Kidney (tissue), 14 donors: ENCODE measurements around the gene WDR70. TPM values are rescaled to one million over a fixed set of nuclear protein-coding genes. Genes with fewer than 3 reads are reported as not detected.
A peak's percentile ranks its signal among the peaks of the same experiment; 100 is the strongest.

Experiments used
- DNase-seq, 5 donors: peaks; one replicate each; pipeline ENCODE4 v3.0.0-alpha.2; 2013 to 2020
- FAIRE-seq: peaks from 2 replicates; lab custom pipeline; 2012; peaks lifted over from hg19 to GRCh38; lab: Jason Lieb, UNC
- H3K27ac ChIP-seq, 2 donors: one replicate each; pipeline ENCODE4 v1.7.0; 2013; ENCODE audit warnings: low read depth in 2 of 2, low read length in 2 of 2, inconsistent platforms in 1 of 2
- H3K27me3 ChIP-seq: one replicate; pipeline ENCODE4 v1.7.1; 2013; ENCODE audit warnings: low read length, inconsistent platforms; ENCODE audit not compliant: control insufficient read depth, insufficient read depth
- H3K36me3 ChIP-seq, 3 donors: one replicate each; pipeline versions ENCODE4 v1.7.0 to v1.7.1; 2013; ENCODE audit warnings: low read length in 3 of 3, control low read depth in 1 of 3, inconsistent platforms in 1 of 3; ENCODE audit not compliant: insufficient read depth in 3 of 3, control insufficient read depth in 2 of 3
- H3K4me1 ChIP-seq, 3 donors: one replicate each; pipeline versions ENCODE4 v1.7.0 to v1.7.1; 2013; ENCODE audit warnings: low read length in 3 of 3, inconsistent platforms in 1 of 3, low read depth in 1 of 3; ENCODE audit not compliant: control insufficient read depth in 2 of 3, insufficient read depth in 2 of 3
- H3K4me3 ChIP-seq, 3 donors: one replicate each; pipeline versions ENCODE4 v1.7.0 to v1.8.1; 2013; ENCODE audit warnings: low read length in 3 of 3, control low read depth in 1 of 3, inconsistent platforms in 1 of 3
- H3K9ac ChIP-seq, 3 donors: one replicate each; pipeline versions ENCODE4 v1.7.0 to v1.7.1; 2013; ENCODE audit warnings: low read length in 3 of 3, control low read depth in 1 of 3, inconsistent platforms in 1 of 3
- H3K9me3 ChIP-seq, 3 donors: one replicate each; pipeline versions ENCODE4 v1.7.0 to v1.7.1; 2013; ENCODE audit warnings: low read length in 3 of 3, control low read depth in 1 of 3, inconsistent platforms in 1 of 3; ENCODE audit not compliant: control insufficient read depth in 2 of 3, insufficient read depth in 1 of 3
- intact Hi-C: fragments of 100-400 bp; cut with DNase I; formaldehyde crosslinking; loops from one replicate; pipeline ENCODE4 v1.11.1; 2022
- polyA plus RNA-seq: library from polyadenylated mRNA; stranded (reverse); fragments of 350-450 nt; fragmentation: Illumina TruSeq; extraction: RNeasy Lipid Tissue Mini Kit (QIAGEN cat#74804); gene quantifications from one replicate; pipeline ENCODE4 v1.2.3, GENCODE V29; 2014; ENCODE audit warnings: low read depth, low replicate concordance; ENCODE audit not compliant: insufficient read depth
- total RNA-seq: library from RNA; stranded (reverse); fragmentation: NEBNext Ultra II Directional; extraction: Animal tissue kit (Norgen Biotek cat#: 25700); gene quantifications from one replicate; pipeline ENCODE4 v1.2.1, GENCODE V29; 2021
- TF ChIP-seq, protein P1 (sequence below): IDR thresholded peaks from 3 replicates; pipeline ENCODE4 v1.5.1; 2012; ENCODE audit warnings: mild to moderate bottlenecking, moderate library complexity, borderline replicate concordance; ENCODE audit not compliant: insufficient read depth; ENCODE audit errors: extremely low read depth
- donor health status: control.
- donor health status: control.
- donor health status: control.
- donor health status: control.
- donor health status: control.
- donor health status: DM: yes; HTN: yes; CAD: no.
- donor health status: Normal renal cell carcinoma (clear cell type).

Gene WDR70
- total and polyA plus RNA-seq, 2 donors from 2014 or later, result 27.2 to 32.3 TPM

DNA sequence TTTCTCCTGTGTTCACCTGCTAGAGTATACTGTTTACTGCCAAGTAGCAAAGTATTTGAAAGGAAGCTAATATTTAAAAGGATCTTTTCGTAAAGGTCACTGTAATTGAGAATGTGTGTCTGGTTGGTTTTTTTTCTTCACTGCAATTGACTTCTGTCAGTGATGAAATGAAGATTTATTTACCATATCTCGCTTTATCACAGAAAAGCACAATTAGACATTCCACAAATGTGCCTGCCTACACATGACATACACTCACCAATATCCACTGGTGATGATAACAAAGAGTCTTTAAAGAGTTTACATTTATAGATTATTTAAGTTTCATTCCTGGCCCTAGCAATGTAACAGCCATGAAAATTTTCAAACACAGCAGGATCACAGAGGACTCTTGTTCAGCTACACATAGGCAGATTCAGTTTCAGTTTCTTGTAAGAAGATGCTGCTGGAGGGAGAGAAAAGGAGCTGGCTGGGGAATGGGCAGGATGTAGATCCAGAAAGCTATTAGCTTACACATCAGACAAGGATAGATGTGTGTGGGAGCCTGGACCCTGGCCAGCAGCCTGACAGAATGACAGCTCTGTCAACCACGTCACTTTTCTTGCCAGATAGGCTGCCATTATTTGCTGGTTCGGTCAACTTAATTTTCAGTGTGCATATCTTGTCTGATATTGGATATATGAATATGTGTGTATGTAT is 356.7 kb downstream of the WDR70 start:
- no peaks in the 10 kb centered on the region for H3K36me3 ChIP-seq
- H3K9ac ChIP-seq, result no peak overlapping the region
- no peak overlapping the region for H3K4me3 ChIP-seq
- peaks cover 0 to 9% (median 0%) of the 10 kb centered on the region in 3 donors for H3K4me1 ChIP-seq
- FAIRE-seq, result no peak
- intact Hi-C loops, result no loop called here
- H3K27me3 ChIP-seq, result no peaks in the 10 kb centered on the region
- H3K27ac ChIP-seq, result no peak overlapping the region
- peak in 4 of 5 donors; percentile 40 to 73 (median 58) for DNase-seq
- no peaks in the 10 kb centered on the region for H3K9me3 ChIP-seq
- TF ChIP-seq, protein P1, sequence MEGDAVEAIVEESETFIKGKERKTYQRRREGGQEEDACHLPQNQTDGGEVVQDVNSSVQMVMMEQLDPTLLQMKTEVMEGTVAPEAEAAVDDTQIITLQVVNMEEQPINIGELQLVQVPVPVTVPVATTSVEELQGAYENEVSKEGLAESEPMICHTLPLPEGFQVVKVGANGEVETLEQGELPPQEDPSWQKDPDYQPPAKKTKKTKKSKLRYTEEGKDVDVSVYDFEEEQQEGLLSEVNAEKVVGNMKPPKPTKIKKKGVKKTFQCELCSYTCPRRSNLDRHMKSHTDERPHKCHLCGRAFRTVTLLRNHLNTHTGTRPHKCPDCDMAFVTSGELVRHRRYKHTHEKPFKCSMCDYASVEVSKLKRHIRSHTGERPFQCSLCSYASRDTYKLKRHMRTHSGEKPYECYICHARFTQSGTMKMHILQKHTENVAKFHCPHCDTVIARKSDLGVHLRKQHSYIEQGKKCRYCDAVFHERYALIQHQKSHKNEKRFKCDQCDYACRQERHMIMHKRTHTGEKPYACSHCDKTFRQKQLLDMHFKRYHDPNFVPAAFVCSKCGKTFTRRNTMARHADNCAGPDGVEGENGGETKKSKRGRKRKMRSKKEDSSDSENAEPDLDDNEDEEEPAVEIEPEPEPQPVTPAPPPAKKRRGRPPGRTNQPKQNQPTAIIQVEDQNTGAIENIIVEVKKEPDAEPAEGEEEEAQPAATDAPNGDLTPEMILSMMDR, result no peak

DNA sequence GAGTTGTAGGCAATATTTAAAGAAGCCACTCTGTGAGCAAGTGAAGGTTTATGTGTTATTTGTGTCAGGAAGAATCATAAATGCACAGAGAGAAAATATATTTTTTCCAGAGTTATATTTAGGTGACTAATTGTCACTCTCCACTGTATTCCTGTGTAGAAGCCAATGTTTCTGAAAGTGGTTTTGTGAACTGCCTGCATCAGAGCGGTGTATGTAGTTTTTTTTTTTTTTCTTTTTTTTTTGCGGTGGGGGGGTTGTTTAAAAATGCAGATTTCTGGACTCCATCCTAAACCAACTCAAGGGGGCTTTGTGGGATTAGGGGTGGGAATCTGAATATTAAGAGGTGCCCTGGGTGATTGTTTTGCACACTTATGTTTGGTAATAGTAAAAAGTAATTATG is 357.3 kb downstream of the WDR70 start:
- no peaks in the 10 kb centered on the region for H3K36me3 ChIP-seq
- intact Hi-C loops, result no loop called here
- no peak for FAIRE-seq

DNA sequence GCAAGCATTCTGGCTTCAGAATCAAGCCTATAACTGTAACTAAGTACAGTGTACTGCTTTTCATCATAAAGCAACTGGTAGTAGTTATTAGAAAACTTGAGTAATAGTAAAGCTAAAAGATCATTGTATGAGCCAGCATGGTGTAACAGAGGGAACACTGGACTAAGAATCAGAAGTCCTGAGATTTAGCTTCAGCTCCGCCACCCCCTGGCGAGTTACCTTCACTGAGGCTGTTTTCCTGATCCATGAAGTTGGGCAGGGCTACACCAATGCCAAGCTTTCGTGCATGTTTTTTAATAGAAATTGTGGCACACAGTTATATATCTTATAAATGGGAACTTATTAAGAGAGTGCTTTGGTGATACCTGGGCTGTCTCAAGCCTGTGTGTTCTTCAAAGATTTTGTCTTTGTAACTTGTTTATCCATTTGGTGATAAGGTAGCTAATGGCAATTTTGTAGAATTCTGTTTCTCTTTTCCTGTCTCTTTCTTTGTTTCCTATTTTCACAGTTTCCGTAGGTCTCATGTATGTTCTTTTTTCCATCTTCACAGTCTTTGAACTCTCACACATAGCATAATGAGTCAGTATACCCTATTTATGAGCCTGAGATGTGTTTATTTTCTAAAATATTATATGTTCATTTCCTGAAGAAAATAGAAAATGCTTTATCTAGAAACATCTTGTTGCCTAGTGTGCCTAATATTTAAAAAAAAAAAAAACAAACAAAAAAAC is 358.4 kb downstream of the WDR70 start:
- no peaks in the 10 kb centered on the region for H3K27me3 ChIP-seq
- no peak overlapping the region for H3K9ac ChIP-seq
- H3K36me3 ChIP-seq, result no peaks in the 10 kb centered on the region
- DNase-seq, result no peak
- no peaks in the 10 kb centered on the region for H3K9me3 ChIP-seq
- no peak overlapping the region for H3K4me3 ChIP-seq
- intact Hi-C loops, result no loop called here
- H3K4me1 ChIP-seq, result peaks cover 0 to 9% (median 0%) of the 10 kb centered on the region in 3 donors
- H3K27ac ChIP-seq, result no peak overlapping the region
- TF ChIP-seq, protein P1, result no peak
- no peak for FAIRE-seq

More for the DNA sequence above, 357.3 kb downstream of the WDR70 start:
- DNase-seq, result no peak
- Histone ChIP-seq H3K9me3 (no peaks in the 10 kb centered on the region), H3K27me3 (no peaks in the 10 kb centered on the region), H3K27ac (no peak overlapping the region), H3K9ac (no peak overlapping the region), H3K4me3 (no peak overlapping the region), H3K4me1 (peaks cover 0 to 9% (median 0%) of the 10 kb centered on the region in 3 donors)
- TF ChIP-seq, protein P1, result no peak
